Fibroblast of skin of right biceps (primary cell): ENCODE data around the gene NLGN1.
"Not testable (repeated sequence)": the region's sequence is repeated elsewhere in the genome, so short reads cannot be mapped to it uniquely, and the experiment has no call there.

Experiments used
- DNase-seq: peaks from one replicate; pipeline ENCODE4 v3.0.0-alpha.2; 2013

NLGN1 gene

GRCh38 chr3:173397161-173398110, at the start of gene NLGN1:
TSS of gene NLGN1 (plus strand) at chr3:173397744.
- DNase-seq = peak; percentile 66

- no peak for DNase-seq
These were observed 45.7 kb upstream of the NLGN1 start for GRCh38 chr3:173351886-173352285.

GRCh38 chr3:173353137-173353536, 44.4 kb upstream of the NLGN1 start:
- DNase-seq = not testable (repeated sequence)

GRCh38 chr3:173354124-173354523, 43.4 kb upstream of the NLGN1 start:
- no peak for DNase-seq

- DNase-seq = peak; percentile 35
These were observed 25.6 kb upstream of the NLGN1 start for GRCh38 chr3:173371848-173372487.

GRCh38 chr3:173380681-173381080, 16.9 kb upstream of the NLGN1 start:
- DNase-seq = no peak

- DNase-seq = not testable (repeated sequence)
These were observed 15.6 kb upstream of the NLGN1 start for GRCh38 chr3:173381936-173382335.

GRCh38 chr3:173395073-173395411, 2.5 kb upstream of the NLGN1 start:
- DNase-seq = no peak

GRCh38 chr3:173395412-173396181, 1.9 kb upstream of the NLGN1 start:
- peak; percentile 83 for DNase-seq

GRCh38 chr3:173396191-173397041, 1.1 kb upstream of the NLGN1 start:
- DNase-seq = no peak

- DNase-seq = peak; percentile 64
These were observed 551 bp downstream of the NLGN1 start for GRCh38 chr3:173398111-173398479.

GRCh38 chr3:173399044-173399443, 1.5 kb downstream of the NLGN1 start:
- no peak for DNase-seq

- DNase-seq = no peak
These were observed 3.8 kb downstream of the NLGN1 start for GRCh38 chr3:173401369-173401768.

- no peak for DNase-seq
These were observed 5.1 kb downstream of the NLGN1 start for GRCh38 chr3:173402656-173403055.

- no peak for DNase-seq
These were observed 5.8 kb downstream of the NLGN1 start for GRCh38 chr3:173403376-173403775.

- DNase-seq = no peak
These were observed 6.6 kb downstream of the NLGN1 start for GRCh38 chr3:173404156-173404555.

- no peak for DNase-seq
These were observed 12.9 kb downstream of the NLGN1 start for GRCh38 chr3:173410436-173410835.

GRCh38 chr3:173410849-173411248, 13.3 kb downstream of the NLGN1 start:
- DNase-seq = no peak

GRCh38 chr3:173411375-173411973, 13.9 kb downstream of the NLGN1 start:
- DNase-seq = peak; percentile 37

GRCh38 chr3:173416070-173416469, 18.5 kb downstream of the NLGN1 start:
- DNase-seq = no peak

GRCh38 chr3:173429076-173429475, 31.5 kb downstream of the NLGN1 start:
- DNase-seq = no peak

GRCh38 chr3:173429527-173429926, 32.0 kb downstream of the NLGN1 start:
- no peak for DNase-seq
